Stimulated activated CD8-positive, alpha-beta memory T cell treated with anti-CD3 and anti-CD28 coated beads, Interleukin-12 subunit alpha, Interleukin-12 subunit beta, amount 100 ng/mL, for 24 hours (primary cell): ENCODE results near the gene TEAD3.

ENCODE experiments used
- DNase-seq: peaks from one replicate; pipeline ENCODE4 v3.0.0-alpha.2; 2020; ENCODE audit errors: extremely low read depth

The TEAD3 gene

DNA sequence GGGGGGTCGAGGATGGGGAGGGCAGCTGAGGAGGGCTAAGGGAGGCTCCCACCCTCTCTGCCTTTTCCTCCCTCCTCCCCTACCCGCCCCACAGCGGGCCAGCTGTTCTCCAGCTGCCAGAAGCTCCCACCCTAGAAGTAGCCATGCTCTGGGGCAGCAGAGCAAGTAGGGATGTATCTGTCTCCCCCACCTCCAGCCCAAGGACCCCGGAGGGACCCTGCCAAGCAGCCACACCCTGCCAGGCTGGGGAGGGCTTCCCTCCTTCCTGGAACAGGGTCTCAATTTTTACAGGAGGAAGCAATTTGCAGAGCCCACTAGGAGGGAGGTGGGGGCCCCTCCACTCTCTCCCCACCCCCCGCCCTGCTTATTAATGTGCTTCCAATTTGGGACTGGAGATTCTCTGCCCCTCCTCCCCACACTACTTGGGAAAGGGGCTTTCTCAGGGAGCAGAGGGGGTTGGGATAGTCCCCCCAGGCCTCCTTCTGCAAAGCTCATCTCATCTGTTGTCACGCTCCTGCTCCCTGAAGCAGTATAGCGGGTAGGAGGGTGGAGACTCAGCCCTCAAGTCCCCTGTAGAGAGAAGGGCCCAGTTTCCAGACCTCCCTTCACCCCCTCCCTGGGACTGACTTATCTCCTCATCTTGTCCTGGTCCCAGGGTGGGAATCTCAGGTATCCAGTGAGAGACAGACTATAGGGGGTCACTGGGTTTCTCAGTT, 4.5 kb downstream of the TEAD3 start:
- DNase-seq: no peak

DNA sequence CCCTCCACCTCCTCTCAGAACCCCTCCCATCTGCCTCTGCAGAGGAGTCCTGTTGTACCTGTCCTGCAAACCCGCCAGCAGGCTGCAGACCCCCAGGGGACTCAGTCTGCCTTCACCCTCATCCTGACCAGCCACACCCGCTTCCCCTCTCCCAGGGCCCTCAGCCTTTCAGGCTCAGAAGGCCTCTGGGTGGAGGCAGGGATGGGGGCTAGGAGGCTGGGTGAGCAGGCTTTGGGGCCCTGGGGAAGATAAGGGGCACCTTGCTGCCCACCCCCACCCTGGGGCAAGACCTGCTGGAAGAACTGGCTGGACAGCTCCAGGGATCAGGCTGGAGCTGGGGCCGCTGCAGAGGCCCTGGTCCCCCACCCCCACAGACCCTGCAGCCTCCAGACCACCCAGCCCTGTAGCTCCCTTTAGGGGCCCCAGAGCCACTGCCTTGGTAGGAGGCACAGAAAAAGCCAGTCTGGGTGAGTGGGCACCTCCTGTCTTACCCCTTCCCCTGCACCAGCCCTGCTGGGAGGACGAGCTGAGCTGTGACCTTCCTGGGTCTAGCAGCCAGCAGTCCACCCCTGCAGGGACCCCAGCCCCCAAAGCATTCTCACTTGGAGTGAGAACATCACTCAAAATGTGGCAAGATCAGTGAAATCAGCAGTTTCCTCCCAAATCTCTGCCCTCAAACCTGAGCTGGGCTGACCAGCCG, 5.2 kb downstream of the TEAD3 start:
- DNase-seq: no peak

DNA sequence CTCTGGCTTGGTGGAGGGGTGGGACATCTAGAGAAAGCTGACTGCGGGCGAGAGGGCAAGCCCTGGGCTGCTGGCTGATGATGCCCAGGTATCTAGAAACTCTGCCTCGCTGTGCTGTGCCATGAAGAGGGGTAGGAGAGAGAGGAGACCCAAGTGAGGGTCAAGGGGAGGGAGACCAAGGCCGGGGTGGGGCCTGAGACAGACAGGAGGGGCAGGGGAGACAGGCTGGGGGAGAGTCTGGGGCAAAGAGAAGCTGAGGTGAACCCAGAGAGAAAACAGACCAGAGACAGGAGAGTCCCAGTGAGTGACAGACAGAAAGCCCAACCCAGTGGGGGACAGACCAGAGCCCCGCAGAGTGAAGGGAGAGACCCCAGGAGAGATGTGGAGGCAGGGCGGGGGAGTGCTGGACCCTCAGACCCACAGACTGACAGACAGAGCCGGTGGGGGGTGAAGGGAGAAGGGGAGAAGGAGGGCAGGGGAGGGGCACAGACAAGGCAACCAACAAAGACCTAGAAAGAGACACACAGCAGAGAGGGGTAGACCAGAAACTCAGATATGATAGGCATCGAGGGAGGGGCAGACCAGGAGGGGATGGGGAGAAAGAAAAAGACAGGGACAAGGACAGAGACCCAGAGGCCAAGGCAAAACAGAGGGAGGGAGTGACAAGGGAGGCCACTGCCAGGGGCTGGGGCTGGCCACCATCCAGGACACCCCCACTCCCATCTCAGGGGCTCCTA, 5.9 kb downstream of the TEAD3 start:
- DNase-seq: no peak

DNA sequence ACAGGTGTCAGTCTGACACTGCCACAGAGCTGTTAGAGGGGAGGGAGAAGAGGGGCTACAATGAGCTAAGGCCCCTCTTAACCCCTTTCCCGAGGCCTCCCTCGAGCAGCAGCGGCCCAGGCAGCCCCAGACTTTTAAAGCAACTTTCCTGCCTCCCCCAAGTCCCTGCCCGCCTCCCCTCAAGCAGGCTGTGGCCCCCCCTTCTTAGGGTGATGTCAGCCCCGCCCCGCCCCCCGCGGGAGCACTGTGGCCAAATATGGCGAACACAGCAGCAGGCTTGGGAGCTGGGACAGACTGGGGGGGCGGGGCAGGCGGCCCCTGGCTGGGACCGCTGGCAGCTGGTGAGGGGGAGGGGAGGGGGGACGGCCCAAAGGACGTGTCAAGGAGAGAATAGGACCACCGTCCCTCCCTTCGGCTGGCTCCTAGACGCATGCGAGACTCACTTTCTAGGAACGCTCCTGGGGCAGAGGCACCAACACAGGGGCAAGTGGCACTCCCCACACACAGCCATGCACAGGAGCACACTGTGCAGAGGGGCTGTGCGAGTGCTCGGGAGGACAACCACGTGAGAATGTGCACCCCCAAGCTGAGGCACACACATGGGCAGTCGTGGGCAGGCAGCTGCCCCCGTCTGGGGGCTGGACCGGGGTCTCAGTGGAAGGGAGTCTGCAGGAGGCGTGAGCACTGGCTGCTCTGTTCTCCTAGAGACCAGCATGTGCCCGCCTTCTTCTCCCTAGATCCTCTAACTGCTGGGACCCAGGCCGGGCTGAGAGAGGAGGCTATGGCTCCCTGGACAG, 6.7 kb downstream of the TEAD3 start:
- no peak for DNase-seq

DNA sequence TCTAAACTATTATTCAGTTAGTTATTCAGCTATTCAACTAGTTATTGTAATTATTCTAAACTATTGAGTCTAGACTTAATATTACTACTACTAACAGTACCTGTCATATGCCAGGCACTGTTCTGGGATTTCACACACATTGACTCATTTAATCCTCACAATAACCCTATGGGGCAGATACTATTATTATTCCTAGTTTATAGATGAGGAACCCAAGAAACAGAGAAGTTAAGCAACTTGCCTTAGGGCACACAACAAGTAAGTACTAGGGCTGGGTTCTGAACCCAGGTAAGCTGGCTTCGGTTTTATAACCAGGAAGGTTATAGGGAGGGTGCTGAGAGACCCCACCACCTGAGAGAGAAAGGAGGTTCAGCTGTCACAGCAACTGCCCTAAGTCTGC, 7.8 kb downstream of the TEAD3 start:
- no peak for DNase-seq

DNA sequence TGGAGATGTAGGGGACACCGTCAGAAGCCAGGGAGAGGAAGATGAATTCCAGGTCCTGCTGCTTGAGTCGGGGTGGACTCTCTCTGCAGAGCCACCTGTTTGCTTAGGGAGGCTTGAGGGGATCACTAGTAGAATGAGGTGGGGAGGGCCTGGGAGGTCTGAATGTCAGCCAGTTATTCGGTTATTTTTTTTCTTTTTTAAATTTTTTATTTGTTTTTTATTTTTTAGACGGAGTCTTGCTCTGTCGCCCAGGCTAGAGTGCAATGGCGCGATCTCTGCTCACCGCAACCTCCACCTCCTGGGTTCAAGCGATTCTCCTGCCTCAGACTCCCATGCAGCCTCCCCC, 8.4 kb downstream of the TEAD3 start:
- no peak for DNase-seq

DNA sequence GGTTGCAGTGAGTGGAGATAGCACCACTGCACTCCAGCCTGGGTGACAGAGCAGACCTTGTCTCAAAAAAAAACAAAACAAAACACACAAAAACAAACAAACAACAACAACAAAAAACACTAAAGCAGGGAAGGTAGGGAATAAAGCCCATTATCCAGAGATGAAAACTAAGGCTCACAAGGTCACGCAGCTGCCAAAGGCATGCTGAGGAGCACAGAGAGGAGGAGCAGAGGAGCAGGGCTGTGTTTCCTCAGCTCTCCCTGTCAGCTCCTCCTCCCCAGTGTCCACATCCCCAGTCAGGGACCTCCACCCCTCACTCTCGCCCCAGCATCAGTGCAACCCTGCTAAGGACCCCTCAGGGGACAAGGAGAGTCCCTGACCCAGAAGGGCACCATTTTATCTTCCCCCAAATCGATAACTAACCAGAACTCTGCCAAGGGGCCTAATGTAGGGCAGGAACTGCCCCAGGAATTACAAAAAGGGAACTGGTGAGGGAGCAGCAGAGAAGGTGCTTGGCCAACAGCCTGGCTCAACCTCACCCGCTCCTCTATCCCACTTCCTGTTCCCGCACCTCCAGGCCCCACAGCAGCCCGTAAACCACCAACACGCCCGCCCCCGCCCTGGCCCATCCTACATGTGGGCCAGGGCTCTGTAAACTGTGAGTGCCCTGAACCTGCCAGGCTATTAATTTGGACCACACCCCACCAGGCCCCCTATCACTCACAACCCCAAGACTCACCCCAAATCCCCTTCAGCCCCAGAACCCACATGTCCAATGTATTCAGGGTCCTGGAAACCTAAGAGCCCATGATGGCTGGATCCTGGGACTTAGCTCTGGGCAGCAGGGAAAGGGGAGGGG, 9.0 kb downstream of the TEAD3 start:
- no peak for DNase-seq

GRCh38 chr6:35486005-35486925, 10.6 kb downstream of the TEAD3 start:
- no peak for DNase-seq

DNA sequence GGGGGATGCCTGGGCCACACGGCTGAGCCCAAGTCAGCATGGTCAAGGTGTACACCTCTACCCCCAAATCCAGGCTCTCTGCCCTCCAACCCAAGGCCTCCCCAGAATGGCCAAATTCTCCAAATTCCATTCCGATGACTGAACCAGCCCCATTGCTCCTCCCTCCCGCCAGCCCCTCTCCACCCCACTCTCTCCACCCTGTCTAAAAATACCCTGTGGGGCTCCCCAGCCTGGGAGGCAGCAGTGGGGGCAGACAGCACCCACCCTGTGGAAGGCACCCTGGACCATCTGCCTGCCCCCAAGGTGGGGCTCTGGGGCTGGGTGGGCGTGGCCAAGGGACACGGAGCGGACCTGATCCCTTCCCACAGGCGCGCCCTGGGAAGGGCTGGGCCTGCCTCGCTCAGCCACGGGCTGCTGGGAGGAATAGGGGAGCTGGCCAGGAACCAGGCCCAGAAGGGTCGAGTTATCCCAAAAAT, 11.4 kb downstream of the TEAD3 start:
- DNase-seq: no peak

DNA sequence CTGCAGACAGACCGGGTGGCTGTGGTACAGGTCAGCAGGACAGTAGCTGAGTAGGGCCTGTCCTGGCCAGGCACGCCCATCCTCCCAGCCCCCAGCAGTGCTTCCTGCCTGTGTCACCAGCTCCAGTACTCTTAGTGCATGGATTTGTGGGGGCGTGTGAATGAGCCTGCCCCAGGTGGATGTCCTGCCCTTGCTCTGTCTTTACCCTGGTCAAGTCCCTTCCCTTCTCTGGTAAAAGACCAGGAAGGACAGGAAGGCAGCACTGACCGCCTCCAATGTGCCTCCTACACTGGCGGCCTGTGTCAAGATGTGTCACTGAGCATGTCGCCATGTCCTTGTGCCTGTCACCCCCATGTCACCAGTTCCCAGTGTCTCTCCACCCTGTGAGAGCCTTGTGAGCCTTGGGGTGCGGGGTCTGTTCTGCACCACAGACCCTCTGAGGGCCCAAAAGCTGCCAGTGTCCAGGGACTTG, 11.9 kb downstream of the TEAD3 start:
- no peak for DNase-seq

DNA sequence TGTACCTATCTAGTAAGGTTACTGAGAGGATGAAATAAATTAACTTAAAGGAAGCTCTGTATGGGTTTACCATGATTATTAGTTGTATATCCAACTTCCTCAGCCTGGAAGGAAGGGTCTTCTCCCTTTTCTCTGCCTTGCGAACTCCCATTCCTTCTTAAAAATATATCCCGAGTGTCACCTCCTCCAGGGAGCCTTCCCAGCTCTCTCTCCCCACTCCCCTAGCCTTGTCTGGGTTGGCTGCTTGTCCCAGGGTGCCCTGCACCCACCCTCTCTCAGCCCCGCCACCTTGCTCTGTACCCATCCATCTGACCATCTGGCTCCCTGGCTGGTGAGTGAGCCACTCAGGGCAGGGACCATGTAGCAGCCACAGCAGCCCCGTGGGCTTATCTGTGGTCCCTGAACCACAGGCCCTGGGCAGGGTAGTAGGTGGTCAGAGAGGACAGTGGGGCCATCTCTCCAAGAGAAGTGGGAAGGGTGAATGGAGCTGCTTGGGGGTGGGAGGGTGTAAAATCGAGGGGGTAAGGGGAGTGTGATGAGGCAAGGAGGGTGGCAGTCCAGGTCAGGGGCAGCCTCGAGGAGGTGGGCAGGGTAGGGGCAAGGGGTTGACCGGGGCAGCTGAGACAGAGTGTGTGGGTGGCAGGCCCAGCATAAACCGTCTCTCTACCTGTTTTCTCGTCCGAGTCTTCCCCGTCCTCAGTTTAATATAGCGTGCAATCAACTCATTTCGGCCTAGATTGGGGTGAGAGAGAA, 12.8 kb downstream of the TEAD3 start:
- no peak for DNase-seq

GRCh38 chr6:35483490-35483889, 13.4 kb downstream of the TEAD3 start:
- no peak for DNase-seq

DNA sequence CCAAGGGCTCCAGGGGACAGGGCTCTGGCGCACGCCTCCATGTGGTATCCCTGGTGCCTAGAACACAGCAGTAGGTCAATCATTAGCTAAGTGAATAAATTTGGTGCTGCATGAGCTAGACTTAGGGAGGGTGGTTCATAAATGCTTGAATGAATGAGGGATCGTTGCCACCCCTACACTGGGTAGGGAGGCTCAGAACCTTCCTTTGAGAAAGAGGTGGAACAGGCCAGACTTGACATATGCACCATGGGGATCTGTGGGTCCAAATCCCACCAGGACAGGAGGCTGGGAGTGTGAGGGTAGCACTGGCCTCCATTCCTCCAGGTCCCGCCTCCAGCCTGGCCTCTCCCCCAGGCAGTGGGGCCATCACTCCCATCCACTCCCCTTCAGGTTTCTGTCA, 13.8 kb downstream of the TEAD3 start:
- DNase-seq: no peak

GRCh38 chr6:35481226-35481625, 15.7 kb downstream of the TEAD3 start:
- DNase-seq: no peak

- DNase-seq: no peak
These were observed 16.7 kb downstream of the TEAD3 start for GRCh38 chr6:35480176-35480575.

GRCh38 chr6:35478259-35478658, 18.6 kb downstream of the TEAD3 start:
- no peak for DNase-seq

GRCh38 chr6:35477551-35478179, 19.2 kb downstream of the TEAD3 start:
- no peak for DNase-seq

- DNase-seq: no peak
These were observed 19.9 kb downstream of the TEAD3 start for GRCh38 chr6:35477028-35477427.

GRCh38 chr6:35476004-35476403, 20.9 kb downstream of the TEAD3 start:
- DNase-seq: no peak
